Calu3 (cell line): ENCODE results near the gene PFKFB4. TPM values are rescaled to one million over a fixed set of nuclear protein-coding genes. Genes with fewer than 3 reads are reported as not detected.

Experiments used
- BruUV-seq: library from RNA; stranded (reverse); fragments of 400-500 nt; replicated peaks from 2 replicates; lab custom pipeline; 2021; lab: Mats Ljungman, UMichigan
- CTCF ChIA-PET: fragments of 300-600 bp; sonication (Branson Sonifier 250); formaldehyde crosslinking; loops from one replicate; lab custom pipeline; 2022; ENCODE audit warnings: antibody characterized with exemption; lab: Charles Lee
- DNase-seq: peaks from one replicate; pipeline ENCODE4 v3.0.0; 2022
- H3K27ac Mint-ChIP-seq: one replicate; pipeline ENCODE4 v1.8.0; 2022; ENCODE audit warnings: mixed read lengths; ENCODE audit not compliant: unreplicated experiment
- H3K27me3 Mint-ChIP-seq: one replicate; pipeline ENCODE4 v1.8.0; 2022; ENCODE audit warnings: mixed read lengths; ENCODE audit not compliant: unreplicated experiment
- H3K36me3 Mint-ChIP-seq: one replicate; pipeline ENCODE4 v1.8.0; 2022; ENCODE audit warnings: mild to moderate bottlenecking, moderate library complexity, mixed read lengths; ENCODE audit not compliant: insufficient read depth, unreplicated experiment
- H3K4me1 Mint-ChIP-seq: one replicate; pipeline ENCODE4 v1.8.0; 2022; ENCODE audit warnings: mild to moderate bottlenecking, low read depth, mixed read lengths; ENCODE audit not compliant: unreplicated experiment
- H3K4me3 Mint-ChIP-seq: one replicate; pipeline ENCODE4 v1.8.0; 2022; ENCODE audit warnings: mild to moderate bottlenecking, low read depth, moderate library complexity, mixed read lengths; ENCODE audit not compliant: unreplicated experiment
- H3K9me3 Mint-ChIP-seq: one replicate; pipeline ENCODE4 v1.8.0; 2022; ENCODE audit warnings: low read depth, mixed read lengths; ENCODE audit not compliant: unreplicated experiment
- CTCF ChIP-seq: fragments of 200-600 bp; IDR thresholded peaks from one replicate; pipeline ENCODE4 v1.8.0; 2022; ENCODE audit warnings: antibody characterized with exemption; ENCODE audit not compliant: unreplicated experiment
- intact Hi-C: fragments of 100-400 bp; cut with micrococcal nuclease; formaldehyde crosslinking; loops from one replicate; pipeline ENCODE4 v1.10.0; 2022; ENCODE audit not compliant: unreplicated experiment
- total RNA-seq: library from RNA; stranded (reverse); gene quantifications from 2 replicates; pipeline ENCODE4 v1.2.3, GENCODE V29; 2022

The PFKFB4 gene
- total RNA-seq, 1 experiment from 2014 or later: 5.1 TPM

- peaks cover 13% of the 10 kb centered on the region for H3K4me1 Mint-ChIP-seq
- peaks cover 33% of the 10 kb centered on the region for H3K36me3 Mint-ChIP-seq
- no TSS peak for BruUV-seq
- H3K27me3 Mint-ChIP-seq: peaks cover 12% of the 10 kb centered on the region
- intact Hi-C loops: loop anchor here (5.0 kb wide), 1 partner anchor 33 kb away; the partner anchor contains the start of gene UCN2
- no peak for TF ChIP-seq CTCF
- CTCF ChIA-PET: interaction anchor here (0.5 kb wide), 1 partner anchor 90 kb away, joined by 6 read pairs; no protein-coding TSS in a partner anchor
- H3K4me3 Mint-ChIP-seq: peak within 1 kb of the TSS; percentile 67
- peak; percentile 29 for DNase-seq
- peak within 1 kb of the TSS; percentile 82 for H3K27ac Mint-ChIP-seq
- no peaks in the 10 kb centered on the region for H3K9me3 Mint-ChIP-seq
These were observed 38.5 kb upstream of the PFKFB4 start, which contains the start of gene COL7A1 for GRCh38 chr3:48595075-48595525. Gene COL7A1, minus strand, starts transcription at chr3:48595329. Its CDS starts 170 bp downstream, at chr3:48595159.

GRCh38 chr3:48594417-48595049 is 37.9 kb upstream of the PFKFB4 start:
- BruUV-seq: TSS peak; percentile 70
- no peak for DNase-seq
- CTCF ChIA-PET: interaction anchor here (0.5 kb wide), 1 partner anchor 90 kb away, joined by 6 read pairs; no protein-coding TSS in a partner anchor
- TF ChIP-seq CTCF: no peak
- Mint-ChIP-seq H3K27me3 (peaks cover 12% of the 10 kb centered on the region), H3K9me3 (no peaks in the 10 kb centered on the region), H3K27ac (no peak overlapping the region), H3K36me3 (peaks cover 33% of the 10 kb centered on the region), H3K4me1 (peaks cover 13% of the 10 kb centered on the region), H3K4me3 (peak overlapping the region; percentile 67)
- intact Hi-C loops: loop anchor here (5.0 kb wide), 1 partner anchor 32 kb away; the partner anchor contains the start of gene UCN2

GRCh38 chr3:48593337-48593736 is 36.7 kb upstream of the PFKFB4 start:
- H3K9me3 Mint-ChIP-seq: no peaks in the 10 kb centered on the region
- no peak for DNase-seq
- H3K27ac Mint-ChIP-seq: no peak overlapping the region
- peaks cover 33% of the 10 kb centered on the region for H3K36me3 Mint-ChIP-seq
- H3K27me3 Mint-ChIP-seq: peaks cover 12% of the 10 kb centered on the region
- no TSS peak for BruUV-seq
- H3K4me1 Mint-ChIP-seq: peaks cover 13% of the 10 kb centered on the region
- intact Hi-C loops: no loop called here
- no peak overlapping the region for H3K4me3 Mint-ChIP-seq
- TF ChIP-seq CTCF: no peak
- CTCF ChIA-PET: no interaction called here

GRCh38 chr3:48592519-48593087 is 36.0 kb upstream of the PFKFB4 start:
- Mint-ChIP-seq H3K36me3 (peaks cover 31% of the 10 kb centered on the region), H3K27ac (no peak overlapping the region), H3K4me1 (peaks cover 13% of the 10 kb centered on the region), H3K4me3 (no peak overlapping the region), H3K27me3 (peaks cover 12% of the 10 kb centered on the region), H3K9me3 (no peaks in the 10 kb centered on the region)
- no TSS peak for BruUV-seq
- DNase-seq: no peak
- CTCF ChIA-PET: no interaction called here
- intact Hi-C loops: no loop called here
- TF ChIP-seq CTCF: no peak
